Liver (tissue), 9 donors: ENCODE data around the gene FAM210A. TPM values are rescaled to one million over a fixed set of nuclear protein-coding genes. Genes with fewer than 3 reads are reported as not detected.

ENCODE experiments used
- DNase-seq: peaks from one replicate; pipeline ENCODE4 v3.0.0-alpha.2; 2017; ENCODE audit warnings: low spot score
- H3K27ac ChIP-seq, 2 donors: one replicate each; pipeline ENCODE4 v1.7.0; 2013; ENCODE audit warnings: inconsistent platforms in 2 of 2, low read length in 2 of 2, control low read depth in 1 of 2, low read depth in 1 of 2, mild to moderate bottlenecking in 1 of 2
- H3K27me3 ChIP-seq, 4 donors: one replicate each; pipeline versions ENCODE4 v1.6.1 to v1.7.0; 2013; ENCODE audit warnings: low read length in 3 of 4, inconsistent platforms in 1 of 4, mild to moderate bottlenecking in 1 of 4, moderate library complexity in 1 of 4; ENCODE audit not compliant: control insufficient read depth in 4 of 4, insufficient read depth in 4 of 4
- H3K36me3 ChIP-seq, 4 donors: one replicate each; pipeline versions ENCODE4 v1.6.1 to v1.7.0; 2013; ENCODE audit warnings: low read length in 3 of 4, mild to moderate bottlenecking in 3 of 4, low read depth in 1 of 4, moderate library complexity in 1 of 4; ENCODE audit not compliant: control insufficient read depth in 4 of 4, insufficient read depth in 3 of 4
- H3K4me1 ChIP-seq, 4 donors: one replicate each; pipeline versions ENCODE4 v1.6.1 to v1.7.0; 2013; ENCODE audit warnings: low read length in 3 of 4, mild to moderate bottlenecking in 3 of 4, moderate library complexity in 1 of 4; ENCODE audit not compliant: control insufficient read depth in 4 of 4, insufficient read depth in 4 of 4
- H3K4me3 ChIP-seq, 3 donors: one replicate each; pipeline versions ENCODE4 v1.6.1 to v1.7.0; 2013; ENCODE audit warnings: low read length in 3 of 3, control low read depth in 1 of 3, low read depth in 1 of 3, mild to moderate bottlenecking in 1 of 3
- H3K9ac ChIP-seq, 2 donors: one replicate each; pipeline ENCODE4 v1.7.0; 2013; ENCODE audit warnings: low read length in 2 of 2, mild to moderate bottlenecking in 2 of 2, moderate library complexity in 2 of 2, control low read depth in 1 of 2, low read depth in 1 of 2
- H3K9me3 ChIP-seq, 4 donors: one replicate each; pipeline versions ENCODE4 v1.6.1 to v1.7.0; 2013; ENCODE audit warnings: low read length in 3 of 4; ENCODE audit not compliant: control insufficient read depth in 4 of 4
- ATF3 ChIP-seq: IDR thresholded peaks from 2 replicates; pipeline ENCODE4 v1.6.1; 2016; ENCODE audit warnings: antibody characterized with exemption
- EGR1 ChIP-seq, 2 donors: IDR thresholded peaks; 2 replicates each; pipeline ENCODE4 v1.6.1; 2016 to 2018; ENCODE audit warnings: antibody characterized with exemption in 2 of 2, low read depth in 2 of 2
- FOXA1 ChIP-seq: IDR thresholded peaks from 2 replicates; pipeline ENCODE4 v1.6.1; 2016; ENCODE audit warnings: antibody characterized with exemption
- FOXA2 ChIP-seq: IDR thresholded peaks from 2 replicates; pipeline ENCODE4 v1.6.1; 2016; ENCODE audit warnings: antibody characterized with exemption
- GABPA ChIP-seq, 2 donors: IDR thresholded peaks in 1 of 2; conservative IDR thresholded peaks in 1 of 2; 2 replicates each; pipeline ENCODE4 v1.6.1; 2016; ENCODE audit warnings: antibody characterized with exemption in 2 of 2, mild to moderate bottlenecking in 1 of 2, moderate library complexity in 1 of 2
- HNF4A ChIP-seq, 2 donors: conservative IDR thresholded peaks; 2 replicates each; pipeline ENCODE4 v1.6.1; 2016; ENCODE audit warnings: antibody characterized with exemption in 2 of 2, mild to moderate bottlenecking in 2 of 2
- HNF4G ChIP-seq: IDR thresholded peaks from 2 replicates; pipeline ENCODE4 v1.6.1; 2016; ENCODE audit warnings: antibody characterized with exemption
- JUND ChIP-seq, 2 donors: IDR thresholded peaks; 2 replicates each; pipeline ENCODE4 v1.6.1; 2016; ENCODE audit warnings: antibody characterized with exemption in 2 of 2
- MAX ChIP-seq: IDR thresholded peaks from 2 replicates; pipeline ENCODE4 v1.6.1; 2016; ENCODE audit warnings: antibody characterized with exemption
- NR2F2 ChIP-seq: IDR thresholded peaks from 2 replicates; pipeline ENCODE4 v1.6.1; 2016; ENCODE audit warnings: antibody characterized with exemption
- REST ChIP-seq: IDR thresholded peaks from 2 replicates; pipeline ENCODE4 v1.6.1; 2016; ENCODE audit warnings: antibody characterized with exemption, mild to moderate bottlenecking
- RXRA ChIP-seq, 2 donors: IDR thresholded peaks; 2 replicates each; pipeline ENCODE4 v1.6.1; 2017 to 2018; ENCODE audit warnings: antibody characterized with exemption in 2 of 2, mild to moderate bottlenecking in 1 of 2
- SP1 ChIP-seq: IDR thresholded peaks from 2 replicates; pipeline ENCODE4 v1.6.1; 2018; ENCODE audit warnings: antibody characterized with exemption, mild to moderate bottlenecking
- TAF1 ChIP-seq: conservative IDR thresholded peaks from 2 replicates; pipeline ENCODE4 v1.6.1; 2016; ENCODE audit warnings: antibody characterized with exemption, mild to moderate bottlenecking
- WGBS: extraction: QIAGEN DNeasy Blood & Tissue Kit; methylation state at CpG from one replicate; pipeline ENCODE4 v1.1.7; 2013; 5-methylcytosine and 5-hydroxymethylcytosine counted together
- polyA plus RNA-seq, 2 donors: library from polyadenylated mRNA; stranded (reverse) in 1 of 2; unstranded in 1 of 2; fragments of 200-250 nt in 1 of 2; fragments of >200 nt in 1 of 2; fragmentation: Nextera tagmentation in 1 of 2; extraction: Ambion mirVana in 1 of 2; gene quantifications; one replicate each; pipeline versions ENCODE4 v1.2.1 to v1.2.3, GENCODE V29; 2013 to 2015
- total RNA-seq, 2 donors: library from RNA; depleted of rRNA; stranded (reverse); fragments of >200 nt; gene quantifications; one replicate each; pipeline ENCODE4 v1.2.3, GENCODE V29; 2014
- TF ChIP-seq, protein P1 (sequence below): fragments of 150-350 bp; IDR thresholded peaks from 2 replicates; pipeline ENCODE4 v1.5.1; 2017; ENCODE audit warnings: improper control_type of control experiment, low read depth, low read length; ENCODE audit not compliant: missing input control
- TF ChIP-seq, protein P2 (sequence below): IDR thresholded peaks from 2 replicates; pipeline ENCODE4 v1.6.1; 2016; ENCODE audit warnings: antibody characterized with exemption
- donor health status: healthy.
- donor health status: healthy.
- donor health status: healthy.
- donor health status: healthy.
- donor health status: healthy.

FAM210A gene
- total and polyA plus RNA-seq, 4 donors = 10.5 to 18.3 (median 12.5) TPM

- no peak for DNase-seq
- 95% methylated on average over 4 of the region's 4 CpGs for WGBS
- peaks cover 0 to 4% (median 0%) of the 10 kb centered on the region in 4 donors for H3K4me1 ChIP-seq
- no peak overlapping the region for H3K4me3 ChIP-seq
- no peak overlapping the region for H3K9ac ChIP-seq
- TF ChIP-seq TAF1 = no peak
- no peak for TF ChIP-seq JUND (IDR thresholded peaks at IDR 0.05)
- no peak for TF ChIP-seq HNF4A (conservative IDR thresholded peaks at IDR 0.05)
- TF ChIP-seq HNF4G = no peak
- TF ChIP-seq FOXA1 = no peak
- TF ChIP-seq, protein P1, sequence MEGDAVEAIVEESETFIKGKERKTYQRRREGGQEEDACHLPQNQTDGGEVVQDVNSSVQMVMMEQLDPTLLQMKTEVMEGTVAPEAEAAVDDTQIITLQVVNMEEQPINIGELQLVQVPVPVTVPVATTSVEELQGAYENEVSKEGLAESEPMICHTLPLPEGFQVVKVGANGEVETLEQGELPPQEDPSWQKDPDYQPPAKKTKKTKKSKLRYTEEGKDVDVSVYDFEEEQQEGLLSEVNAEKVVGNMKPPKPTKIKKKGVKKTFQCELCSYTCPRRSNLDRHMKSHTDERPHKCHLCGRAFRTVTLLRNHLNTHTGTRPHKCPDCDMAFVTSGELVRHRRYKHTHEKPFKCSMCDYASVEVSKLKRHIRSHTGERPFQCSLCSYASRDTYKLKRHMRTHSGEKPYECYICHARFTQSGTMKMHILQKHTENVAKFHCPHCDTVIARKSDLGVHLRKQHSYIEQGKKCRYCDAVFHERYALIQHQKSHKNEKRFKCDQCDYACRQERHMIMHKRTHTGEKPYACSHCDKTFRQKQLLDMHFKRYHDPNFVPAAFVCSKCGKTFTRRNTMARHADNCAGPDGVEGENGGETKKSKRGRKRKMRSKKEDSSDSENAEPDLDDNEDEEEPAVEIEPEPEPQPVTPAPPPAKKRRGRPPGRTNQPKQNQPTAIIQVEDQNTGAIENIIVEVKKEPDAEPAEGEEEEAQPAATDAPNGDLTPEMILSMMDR = no peak
- no peak for TF ChIP-seq GABPA (IDR thresholded peaks at IDR 0.05 in 1 of 2, conservative IDR thresholded peaks at IDR 0.05 in 1 of 2)
- TF ChIP-seq NR2F2 = no peak
- H3K27ac ChIP-seq = no peak overlapping the region
- H3K27me3 ChIP-seq = no peaks in the 10 kb centered on the region
- no peaks in the 10 kb centered on the region for H3K9me3 ChIP-seq
- H3K36me3 ChIP-seq = peaks cover 0 to 11% (median 11%) of the 10 kb centered on the region in 4 donors
Observed at GRCh38 chr18:13647761-13648160, 78.6 kb downstream of the FAM210A start.

DNA sequence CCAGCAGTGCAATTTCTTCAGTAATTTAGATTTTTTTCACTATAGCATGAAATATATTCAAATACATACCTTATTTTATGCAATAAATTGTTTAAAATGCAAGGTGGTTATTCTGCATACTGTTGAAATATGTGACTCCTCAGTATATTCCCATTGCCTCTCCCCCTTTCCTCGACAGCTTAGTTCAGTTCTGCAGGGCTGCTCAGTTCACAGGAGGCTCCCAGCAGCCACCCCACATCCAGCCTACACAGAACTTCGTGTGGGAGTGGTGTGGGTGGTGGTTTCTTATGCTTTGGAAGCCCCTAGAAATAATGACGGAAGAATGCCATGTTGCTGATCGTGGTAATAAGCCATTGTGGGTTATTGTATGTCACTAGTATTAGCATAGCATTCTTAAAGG, 79.7 kb downstream of the FAM210A start:
- DNase-seq = no peak
- Histone ChIP-seq H3K4me3 (no peak overlapping the region), H3K36me3 (peaks cover 0 to 11% (median 11%) of the 10 kb centered on the region in 4 donors), H3K9me3 (no peaks in the 10 kb centered on the region), H3K9ac (no peak overlapping the region), H3K27ac (no peak overlapping the region), H3K27me3 (no peaks in the 10 kb centered on the region), H3K4me1 (peaks cover 0 to 4% (median 0%) of the 10 kb centered on the region in 4 donors)
- TF ChIP-seq NR2F2 = no peak
- no peak for TF ChIP-seq HNF4A (conservative IDR thresholded peaks at IDR 0.05)
- TF ChIP-seq MAX = no peak
- TF ChIP-seq ATF3 = no peak
- TF ChIP-seq FOXA1 = no peak
- TF ChIP-seq GABPA (IDR thresholded peaks at IDR 0.05 in 1 of 2, conservative IDR thresholded peaks at IDR 0.05 in 1 of 2) = no peak
- no peak for TF ChIP-seq FOXA2
- TF ChIP-seq, protein P1 = no peak
- TF ChIP-seq RXRA (IDR thresholded peaks at IDR 0.05) = no peak
- TF ChIP-seq SP1 = no peak
- 88% methylated on average over 4 of the region's 4 CpGs for WGBS

DNA sequence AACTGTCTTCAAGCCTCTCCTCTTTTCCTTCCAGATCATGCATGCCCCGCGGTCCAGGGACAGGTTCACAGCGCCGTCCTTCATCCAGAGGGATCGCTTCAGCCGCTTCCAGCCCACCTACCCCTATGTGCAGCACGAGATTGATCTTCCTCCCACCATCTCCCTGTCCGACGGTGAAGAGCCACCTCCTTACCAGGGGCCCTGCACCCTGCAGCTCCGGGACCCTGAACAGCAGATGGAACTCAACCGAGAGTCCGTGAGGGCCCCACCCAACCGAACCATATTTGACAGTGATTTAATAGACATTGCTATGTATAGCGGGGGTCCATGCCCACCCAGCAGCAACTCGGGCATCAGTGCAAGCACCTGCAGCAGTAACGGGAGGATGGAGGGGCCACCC, 81.3 kb downstream of the FAM210A start:
- H3K4me3 ChIP-seq = no peak overlapping the region
- no peak overlapping the region for H3K9ac ChIP-seq
- H3K36me3 ChIP-seq = peaks cover 0 to 11% (median 11%) of the 10 kb centered on the region in 4 donors
- TF ChIP-seq HNF4G (no peak), MAX (no peak), NR2F2 (no peak), FOXA2 (no peak), HNF4A (conservative IDR thresholded peaks at IDR 0.05) (no peak), REST (no peak), EGR1 (IDR thresholded peaks at IDR 0.05; ENCODE audit: low read depth in 2 of 2) (no peak)
- TF ChIP-seq, protein P2, sequence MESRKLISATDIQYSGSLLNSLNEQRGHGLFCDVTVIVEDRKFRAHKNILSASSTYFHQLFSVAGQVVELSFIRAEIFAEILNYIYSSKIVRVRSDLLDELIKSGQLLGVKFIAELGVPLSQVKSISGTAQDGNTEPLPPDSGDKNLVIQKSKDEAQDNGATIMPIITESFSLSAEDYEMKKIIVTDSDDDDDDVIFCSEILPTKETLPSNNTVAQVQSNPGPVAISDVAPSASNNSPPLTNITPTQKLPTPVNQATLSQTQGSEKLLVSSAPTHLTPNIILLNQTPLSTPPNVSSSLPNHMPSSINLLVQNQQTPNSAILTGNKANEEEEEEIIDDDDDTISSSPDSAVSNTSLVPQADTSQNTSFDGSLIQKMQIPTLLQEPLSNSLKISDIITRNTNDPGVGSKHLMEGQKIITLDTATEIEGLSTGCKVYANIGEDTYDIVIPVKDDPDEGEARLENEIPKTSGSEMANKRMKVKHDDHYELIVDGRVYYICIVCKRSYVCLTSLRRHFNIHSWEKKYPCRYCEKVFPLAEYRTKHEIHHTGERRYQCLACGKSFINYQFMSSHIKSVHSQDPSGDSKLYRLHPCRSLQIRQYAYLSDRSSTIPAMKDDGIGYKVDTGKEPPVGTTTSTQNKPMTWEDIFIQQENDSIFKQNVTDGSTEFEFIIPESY = no peak
- no peaks in the 10 kb centered on the region for H3K9me3 ChIP-seq
- DNase-seq = no peak
- 98% methylated on average over 16 of the region's 16 CpGs for WGBS
- H3K4me1 ChIP-seq = peaks cover 0 to 4% (median 0%) of the 10 kb centered on the region in 4 donors
- no peak overlapping the region for H3K27ac ChIP-seq
- H3K27me3 ChIP-seq = no peaks in the 10 kb centered on the region
